Measurements from ENCODE around the gene VSX1. TPM values are rescaled to one million over a fixed set of nuclear protein-coding genes. Genes with fewer than 3 reads are reported as not detected.

The VSX1 gene
- total and polyA plus RNA-seq, 2 donors (not counting 1 experiment from before 2014, with no cell fraction given) = not detected

DNA sequence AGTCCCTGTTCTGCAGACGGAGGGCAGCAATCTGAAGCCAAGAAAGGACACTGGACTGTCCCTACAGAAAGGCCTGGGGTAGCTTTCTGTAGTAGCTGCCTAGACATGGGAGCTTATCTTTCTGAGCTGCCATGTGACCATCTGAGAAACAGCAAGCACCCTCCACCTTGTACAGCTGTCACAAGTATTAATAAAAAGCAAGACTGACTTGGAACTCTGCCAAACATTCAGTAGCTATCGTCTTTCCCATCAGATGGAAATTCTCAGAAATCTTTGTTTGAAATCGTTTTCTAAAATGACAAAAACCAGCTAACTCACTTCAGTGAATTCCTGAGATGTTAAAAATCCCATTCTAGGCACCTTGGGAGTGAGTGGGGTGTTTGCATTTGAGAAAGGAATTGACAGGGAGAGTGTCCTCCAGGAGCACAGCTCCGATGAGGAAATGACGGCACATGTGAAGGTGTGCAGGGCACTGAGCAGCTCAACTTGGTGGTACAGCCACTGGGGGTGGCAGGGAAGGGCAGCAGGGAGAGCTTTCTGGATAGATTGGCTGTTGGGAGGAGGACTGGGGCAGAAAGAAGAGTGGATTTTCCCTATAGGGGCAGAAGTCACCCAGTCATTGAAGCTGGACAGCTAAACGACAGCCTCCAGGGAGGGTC, 48.5 kb downstream of the VSX1 start:
- H3K36me3 ChIP-seq (replicated peaks in 1 of 2; ENCODE audit: control extremely low read depth in 1 of 2, control insufficient read depth in 1 of 2, extremely low read depth in 1 of 2, insufficient read depth in 2 of 2, low read length in 1 of 2) = peaks cover 0 to 44% of the 10 kb centered on the region in 2 experiments
- ChIA-PET CTCF (interaction anchor here (1.1 to 2.8 kb wide), 5 partner anchors 19 to 38 kb away, joined by 4 to 10 read pairs (median 9); no protein-coding TSS in a partner anchor), POLR2A (no interaction called here)
- H3K9ac ChIP-seq (ENCODE audit: low read length) = no peak overlapping the region
- no peak for ATAC-seq (ENCODE audit: low read depth)
- DNase-seq = no peak
- intact Hi-C loops (cut with micrococcal nuclease) = no loop called here
- no peak overlapping the region for H2AFZ ChIP-seq (ENCODE audit: insufficient read depth, low read depth, low read length, poor library complexity, severe bottlenecking)
- peaks cover 63% of the 10 kb centered on the region for H4K20me1 ChIP-seq (ENCODE audit: control insufficient read depth, insufficient read depth, low read length, poor library complexity, severe bottlenecking)
- no peak overlapping the region for H3K4me3 ChIP-seq (ENCODE audit: control extremely low read depth in 1 of 5, extremely low read depth in 1 of 5, insufficient read depth in 1 of 5, low read depth in 2 of 5, low read length in 4 of 5)
- H3K27ac Mint-ChIP-seq = no peak overlapping the region
- peaks cover 47% of the 10 kb centered on the region for H3K4me1 Mint-ChIP-seq
- H3K9me3 Mint-ChIP-seq (ENCODE audit: insufficient read depth) = no peaks in the 10 kb centered on the region
- TF ChIP-seq, protein P1, sequence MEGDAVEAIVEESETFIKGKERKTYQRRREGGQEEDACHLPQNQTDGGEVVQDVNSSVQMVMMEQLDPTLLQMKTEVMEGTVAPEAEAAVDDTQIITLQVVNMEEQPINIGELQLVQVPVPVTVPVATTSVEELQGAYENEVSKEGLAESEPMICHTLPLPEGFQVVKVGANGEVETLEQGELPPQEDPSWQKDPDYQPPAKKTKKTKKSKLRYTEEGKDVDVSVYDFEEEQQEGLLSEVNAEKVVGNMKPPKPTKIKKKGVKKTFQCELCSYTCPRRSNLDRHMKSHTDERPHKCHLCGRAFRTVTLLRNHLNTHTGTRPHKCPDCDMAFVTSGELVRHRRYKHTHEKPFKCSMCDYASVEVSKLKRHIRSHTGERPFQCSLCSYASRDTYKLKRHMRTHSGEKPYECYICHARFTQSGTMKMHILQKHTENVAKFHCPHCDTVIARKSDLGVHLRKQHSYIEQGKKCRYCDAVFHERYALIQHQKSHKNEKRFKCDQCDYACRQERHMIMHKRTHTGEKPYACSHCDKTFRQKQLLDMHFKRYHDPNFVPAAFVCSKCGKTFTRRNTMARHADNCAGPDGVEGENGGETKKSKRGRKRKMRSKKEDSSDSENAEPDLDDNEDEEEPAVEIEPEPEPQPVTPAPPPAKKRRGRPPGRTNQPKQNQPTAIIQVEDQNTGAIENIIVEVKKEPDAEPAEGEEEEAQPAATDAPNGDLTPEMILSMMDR (IDR thresholded peaks at IDR 0.05) = no peak
- no peak for TF ChIP-seq EZH2 (IDR thresholded peaks at IDR 0.05; ENCODE audit: borderline replicate concordance, insufficient read depth, low read depth, low read length, poor library complexity, severe bottlenecking)
- no peak overlapping the region for H3K27ac ChIP-seq (ENCODE audit: low read length in 2 of 2)
- peaks cover 97% of the 10 kb centered on the region for H3K79me2 ChIP-seq (ENCODE audit: control insufficient read depth, insufficient read depth, low read length)
- H3K4me3 Mint-ChIP-seq = no peak overlapping the region
- 96% methylated on average over 4 of the region's 6 CpGs for WGBS (ENCODE audit: insufficient coverage)
- no peaks in the 10 kb centered on the region for H3K27me3 Mint-ChIP-seq
- no peaks in the 10 kb centered on the region for H3K9me3 ChIP-seq (ENCODE audit: control extremely low read depth in 1 of 3, control insufficient read depth in 2 of 3, insufficient read depth in 1 of 3, low read length in 2 of 3)
- no peaks in the 10 kb centered on the region for H3K27me3 ChIP-seq (replicated peaks in 1 of 4; ENCODE audit: control extremely low read depth in 1 of 4, control insufficient read depth in 3 of 4, insufficient read depth in 4 of 4, low read length in 3 of 4)
- peaks cover 34% of the 10 kb centered on the region in 2 donors for H3K4me1 ChIP-seq (ENCODE audit: control insufficient read depth in 2 of 2, insufficient read depth in 2 of 2, low read length in 2 of 2)
- H3K4me2 ChIP-seq (replicated peaks; ENCODE audit: low read depth, low read length, poor library complexity, severe bottlenecking) = no peak overlapping the region

Measured in B cell (primary cell).